SU-DHL-6 (cell line): ENCODE results near the gene SPINT2.
"Not testable (repeated sequence)": the region's sequence is repeated elsewhere in the genome, so short reads cannot be mapped to it uniquely, and the experiment has no call there.

ENCODE experiments used
- H2AFZ ChIP-seq: fragments of 200-600 bp; sonication (generic); 2 replicates; pipeline ENCODE4 v1.6.1; 2014; ENCODE audit warnings: low read depth, mild to moderate bottlenecking, moderate library complexity, mixed read lengths, antibody characterized with exemption, low read length; ENCODE audit not compliant: severe bottlenecking
- H3F3A ChIP-seq: fragments of 200-600 bp; shearing (Covaris generic); 2 replicates; pipeline ENCODE4 v1.6.0; 2016; ENCODE audit warnings: antibody characterized with exemption, mild to moderate bottlenecking; ENCODE audit not compliant: insufficient read depth
- H3K27ac ChIP-seq: fragments of 200-600 bp; sonication (generic); 2 replicates; pipeline ENCODE4 v1.5.1; 2016; ENCODE audit warnings: low read depth, mild to moderate bottlenecking, low read length, moderate library complexity, mixed read lengths
- H3K27me3 ChIP-seq: fragments of 200-600 bp; sonication (generic), shearing (Covaris generic); 2 replicates; pipeline ENCODE4 v1.6.0; 2014; ENCODE audit warnings: mild to moderate bottlenecking, low read length
- H3K36me3 ChIP-seq: fragments of 200-600 bp; sonication (generic); 2 replicates; pipeline ENCODE4 v1.6.1; 2014; ENCODE audit warnings: mild to moderate bottlenecking, low read length, mixed read lengths
- H3K4me2 ChIP-seq: fragments of 300-600, 200-600 bp; shearing (Covaris generic), sonication (generic); 2 replicates; pipeline ENCODE4 v1.6.0; 2014; ENCODE audit warnings: low read length, low read depth, mild to moderate bottlenecking; ENCODE audit not compliant: poor library complexity, severe bottlenecking
- H3K4me3 ChIP-seq: fragments of 200-600 bp; sonication (generic); 2 replicates; pipeline ENCODE4 v1.5.1; 2014; ENCODE audit warnings: antibody characterized with exemption, low read length, mild to moderate bottlenecking, mixed read lengths; ENCODE audit not compliant: insufficient read depth, poor library complexity, severe bottlenecking
- H3K79me2 ChIP-seq: fragments of 200-600 bp; sonication (generic); 2 replicates; pipeline ENCODE4 v1.6.1; 2014; ENCODE audit warnings: mild to moderate bottlenecking, low read length, moderate library complexity; ENCODE audit not compliant: insufficient read depth
- H3K9ac ChIP-seq: fragments of 200-600 bp; sonication (generic); 2 replicates; pipeline ENCODE4 v1.7.0; 2014; ENCODE audit warnings: mild to moderate bottlenecking, low read length
- H3K9me2 ChIP-seq: fragments of 200-600 bp; sonication (generic); replicated peaks from 2 replicates; pipeline ENCODE4 v1.6.1; 2014; ENCODE audit warnings: low read length; ENCODE audit not compliant: insufficient read depth
- H3K9me3 ChIP-seq: fragments of 200-600 bp; sonication (generic); 2 replicates; pipeline ENCODE4 v1.6.1; 2014; ENCODE audit warnings: low read length, mixed read lengths; ENCODE audit not compliant: insufficient read depth
- H4K20me1 ChIP-seq: fragments of 200-600 bp; sonication (generic); 2 replicates; pipeline ENCODE4 v1.6.1; 2014; ENCODE audit warnings: low read depth, mild to moderate bottlenecking, antibody characterized with exemption, low read length, moderate library complexity, mixed read lengths
- CTCF ChIP-seq: fragments of 200-600 bp; sonication (generic); IDR thresholded peaks from one replicate; pipeline ENCODE4 v1.5.1; 2017; ENCODE audit warnings: antibody characterized with exemption, mild to moderate bottlenecking, low read length, moderate library complexity; ENCODE audit not compliant: insufficient read depth, poor library complexity, severe bottlenecking
- EZH2phosphoT487 ChIP-seq: fragments of 200-600 bp; sonication (generic), shearing (Covaris generic); conservative IDR thresholded peaks from 2 replicates; pipeline ENCODE4 v1.6.1; 2018; ENCODE audit warnings: mild to moderate bottlenecking, antibody characterized with exemption, low read length, moderate library complexity, mixed read lengths

SPINT2 gene

GRCh38 chr19:38253788-38254187 lies 10.6 kb upstream of the SPINT2 start:
- TF ChIP-seq EZH2phosphoT487 (no peak), CTCF (no peak)
- Histone ChIP-seq H3K9me2 (no peaks in the 10 kb centered on the region), H3K9me3 (no peaks in the 10 kb centered on the region), H3K4me3 (no peak overlapping the region), H4K20me1 (no peaks in the 10 kb centered on the region), H3K27me3 (no peaks in the 10 kb centered on the region), H3K9ac (no peak overlapping the region), H3K27ac (no peak overlapping the region), H3F3A (no peaks in the 10 kb centered on the region), H3K79me2 (no peaks in the 10 kb centered on the region), H2AFZ (no peak overlapping the region), H3K36me3 (no peaks in the 10 kb centered on the region), H3K4me2 (no peak overlapping the region)

- H3F3A ChIP-seq: no peaks in the 10 kb centered on the region
- no peaks in the 10 kb centered on the region for H3K36me3 ChIP-seq
- H3K27ac ChIP-seq: no peak overlapping the region
- no peak overlapping the region for H2AFZ ChIP-seq
- H3K27me3 ChIP-seq: no peaks in the 10 kb centered on the region
- H3K79me2 ChIP-seq: no peaks in the 10 kb centered on the region
- H3K4me2 ChIP-seq: no peak overlapping the region
- TF ChIP-seq CTCF (no peak), EZH2phosphoT487 (no peak)
- H3K9ac ChIP-seq: no peak overlapping the region
- no peaks in the 10 kb centered on the region for H3K9me3 ChIP-seq
- no peaks in the 10 kb centered on the region for H4K20me1 ChIP-seq
- H3K9me2 ChIP-seq: no peaks in the 10 kb centered on the region
- H3K4me3 ChIP-seq: no peak overlapping the region
Observed at GRCh38 chr19:38255383-38256014, 8.9 kb upstream of the SPINT2 start.

GRCh38 chr19:38261942-38262341 lies 2.4 kb upstream of the SPINT2 start:
- H3K36me3 ChIP-seq, H3K27me3 ChIP-seq, H2AFZ ChIP-seq, H3K9ac ChIP-seq, H3K4me2 ChIP-seq, H3K9me3 ChIP-seq, H3K9me2 ChIP-seq, H3K79me2 ChIP-seq, H3K4me3 ChIP-seq, H4K20me1 ChIP-seq, H3K27ac ChIP-seq: not testable (repeated sequence)
- peaks cover 14% of the 10 kb centered on the region for H3F3A ChIP-seq

GRCh38 chr19:38262585-38263268 lies 1.6 kb upstream of the SPINT2 start:
- H3K79me2 ChIP-seq: no peaks in the 10 kb centered on the region
- no peak overlapping the region for H2AFZ ChIP-seq
- H4K20me1 ChIP-seq: no peaks in the 10 kb centered on the region
- no peaks in the 10 kb centered on the region for H3K9me2 ChIP-seq
- TF ChIP-seq CTCF: no peak
- no peak for TF ChIP-seq EZH2phosphoT487
- no peaks in the 10 kb centered on the region for H3K36me3 ChIP-seq
- H3F3A ChIP-seq: peaks cover 14% of the 10 kb centered on the region
- H3K4me2 ChIP-seq: no peak overlapping the region
- no peaks in the 10 kb centered on the region for H3K27me3 ChIP-seq
- H3K9ac ChIP-seq: no peak overlapping the region
- no peak overlapping the region for H3K4me3 ChIP-seq
- no peak overlapping the region for H3K27ac ChIP-seq
- no peaks in the 10 kb centered on the region for H3K9me3 ChIP-seq
